NT2/D1 (cell line): ENCODE results near the gene SETD6.
"Not testable (repeated sequence)": the region's sequence is repeated elsewhere in the genome, so short reads cannot be mapped to it uniquely, and the experiment has no call there.

Experiments
- DNase-seq: peaks from one replicate; pipeline ENCODE4 v3.0.0-alpha.2; 2011; ENCODE audit warnings: low read depth, low spot score
- H3K27me3 ChIP-seq: 2 replicates; pipeline ENCODE4 v1.6.0; 2011; ENCODE audit warnings: mild to moderate bottlenecking; ENCODE audit not compliant: insufficient read length, insufficient read depth
- H3K36me3 ChIP-seq: 2 replicates; pipeline ENCODE4 v1.6.1; 2011; ENCODE audit warnings: mild to moderate bottlenecking, low read length, mixed read lengths; ENCODE audit not compliant: insufficient read depth, insufficient read length
- H3K4me1 ChIP-seq: 2 replicates; pipeline ENCODE4 v1.5.1; 2011; ENCODE audit not compliant: insufficient read depth, insufficient read length
- H3K4me3 ChIP-seq: 2 replicates; pipeline ENCODE4 v1.5.1; 2011; ENCODE audit warnings: low read depth; ENCODE audit not compliant: insufficient read length
- H3K9ac ChIP-seq: 2 replicates; pipeline ENCODE4 v1.6.0; 2011; ENCODE audit warnings: low read depth; ENCODE audit not compliant: insufficient read length
- H3K9me3 ChIP-seq: 2 replicates; pipeline ENCODE4 v1.5.1; 2011; ENCODE audit warnings: mild to moderate bottlenecking, low read length; ENCODE audit not compliant: insufficient read depth
- SUZ12 ChIP-seq: IDR thresholded peaks from 2 replicates; pipeline ENCODE4 v1.6.1; 2011; ENCODE audit not compliant: insufficient read length, insufficient read depth; ENCODE audit errors: extremely low read depth
- YY1 ChIP-seq: IDR thresholded peaks from 2 replicates; pipeline ENCODE4 v1.6.1; 2011; ENCODE audit not compliant: insufficient read length, insufficient read depth
- ZNF274 ChIP-seq: IDR thresholded peaks from 2 replicates; pipeline ENCODE4 v1.6.1; 2011; ENCODE audit warnings: mild to moderate bottlenecking, low read depth, low read length

SETD6 gene

GRCh38 chr16:58563235-58563634 lies 47.9 kb downstream of the SETD6 start:
- Histone ChIP-seq H3K9ac (no peak overlapping the region), H3K36me3 (peaks cover 77% of the 10 kb centered on the region)

GRCh38 chr16:58563775-58564174 lies 48.5 kb downstream of the SETD6 start:
- Histone ChIP-seq H3K27me3 (no peaks in the 10 kb centered on the region), H3K36me3 (peaks cover 73% of the 10 kb centered on the region), H3K4me1 (no peaks in the 10 kb centered on the region), H3K9ac (no peak overlapping the region), H3K4me3 (no peak overlapping the region), H3K9me3 (no peaks in the 10 kb centered on the region)
- TF ChIP-seq ZNF274 (no peak), YY1 (no peak), SUZ12 (no peak)
- no peak for DNase-seq

More at GRCh38 chr16:58563235-58563634, 47.9 kb downstream of the SETD6 start:
- DNase-seq: no peak
- H3K4me3 ChIP-seq: no peak overlapping the region
- TF ChIP-seq YY1 (no peak), SUZ12 (no peak), ZNF274 (no peak)
- H3K9me3 ChIP-seq: no peaks in the 10 kb centered on the region
- H3K4me1 ChIP-seq: no peaks in the 10 kb centered on the region
- no peaks in the 10 kb centered on the region for H3K27me3 ChIP-seq

- not testable (repeated sequence) for H3K4me3 ChIP-seq
- H3K36me3 ChIP-seq: peaks cover 71% of the 10 kb centered on the region
Measured at GRCh38 chr16:58565697-58566096, 50.4 kb downstream of the SETD6 start.

More at GRCh38 chr16:58565697-58566096, 50.4 kb downstream of the SETD6 start:
- H3K4me1 ChIP-seq, DNase-seq, H3K27me3 ChIP-seq, H3K9ac ChIP-seq, H3K9me3 ChIP-seq: not testable (repeated sequence)
